BE2C (cell line): ENCODE measurements around the gene SLC1A7.

Experiments used
- DNase-seq: peaks from one replicate; pipeline ENCODE4 v3.0.0-alpha.2; 2020
- H3K27me3 ChIP-seq: fragments of 250-450 bp; sonication (Bioruptor Pico); 2 replicates; pipeline ENCODE4 v1.5.1; 2020; ENCODE audit warnings: mild to moderate bottlenecking
- H3K36me3 ChIP-seq: fragments of 250-450 bp; sonication (Bioruptor Pico); 2 replicates; pipeline ENCODE4 v1.5.1; 2020; ENCODE audit warnings: mild to moderate bottlenecking
- H3K4me1 ChIP-seq: fragments of 250-450 bp; sonication (Bioruptor Pico); 2 replicates; pipeline ENCODE4 v1.5.1; 2020
- H3K4me3 ChIP-seq: 2 replicates; pipeline ENCODE4 v1.5.1; 2011; ENCODE audit warnings: low read depth, low read length
- H3K9me3 ChIP-seq: fragments of 250-450 bp; sonication (Bioruptor Pico); 2 replicates; pipeline ENCODE4 v1.5.1; 2020
- TF ChIP-seq, protein P1 (sequence below): IDR thresholded peaks from 2 replicates; pipeline ENCODE4 v1.5.1; 2012; ENCODE audit warnings: mild to moderate bottlenecking, low read depth, low read length

SLC1A7 gene

DNA sequence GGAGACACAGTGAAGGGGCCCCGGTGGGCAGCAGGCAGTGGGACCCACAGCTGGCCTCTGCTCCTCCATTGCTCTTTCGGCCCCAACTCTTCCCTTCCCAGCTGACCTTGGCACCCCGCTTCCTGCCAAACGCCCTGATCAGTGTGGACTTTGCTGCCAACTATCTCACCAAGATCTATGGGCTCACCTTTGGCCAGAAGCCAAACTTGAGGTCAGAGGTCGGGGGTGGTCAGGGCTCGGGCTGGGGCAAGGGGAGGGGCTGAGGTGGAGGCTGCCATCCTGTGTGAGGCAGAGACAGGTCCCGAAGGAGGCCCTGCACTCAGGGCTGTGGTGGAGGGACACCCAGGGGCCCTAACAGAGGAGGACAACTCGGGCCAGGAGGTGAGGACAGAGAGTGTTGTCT, 66.7 kb downstream of the SLC1A7 start:
- no peak for DNase-seq
- Histone ChIP-seq H3K4me1 (no peaks in the 10 kb centered on the region), H3K4me3 (no peak overlapping the region), H3K9me3 (no peaks in the 10 kb centered on the region), H3K36me3 (no peaks in the 10 kb centered on the region), H3K27me3 (no peaks in the 10 kb centered on the region)
- TF ChIP-seq, protein P1, sequence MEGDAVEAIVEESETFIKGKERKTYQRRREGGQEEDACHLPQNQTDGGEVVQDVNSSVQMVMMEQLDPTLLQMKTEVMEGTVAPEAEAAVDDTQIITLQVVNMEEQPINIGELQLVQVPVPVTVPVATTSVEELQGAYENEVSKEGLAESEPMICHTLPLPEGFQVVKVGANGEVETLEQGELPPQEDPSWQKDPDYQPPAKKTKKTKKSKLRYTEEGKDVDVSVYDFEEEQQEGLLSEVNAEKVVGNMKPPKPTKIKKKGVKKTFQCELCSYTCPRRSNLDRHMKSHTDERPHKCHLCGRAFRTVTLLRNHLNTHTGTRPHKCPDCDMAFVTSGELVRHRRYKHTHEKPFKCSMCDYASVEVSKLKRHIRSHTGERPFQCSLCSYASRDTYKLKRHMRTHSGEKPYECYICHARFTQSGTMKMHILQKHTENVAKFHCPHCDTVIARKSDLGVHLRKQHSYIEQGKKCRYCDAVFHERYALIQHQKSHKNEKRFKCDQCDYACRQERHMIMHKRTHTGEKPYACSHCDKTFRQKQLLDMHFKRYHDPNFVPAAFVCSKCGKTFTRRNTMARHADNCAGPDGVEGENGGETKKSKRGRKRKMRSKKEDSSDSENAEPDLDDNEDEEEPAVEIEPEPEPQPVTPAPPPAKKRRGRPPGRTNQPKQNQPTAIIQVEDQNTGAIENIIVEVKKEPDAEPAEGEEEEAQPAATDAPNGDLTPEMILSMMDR = no peak

DNA sequence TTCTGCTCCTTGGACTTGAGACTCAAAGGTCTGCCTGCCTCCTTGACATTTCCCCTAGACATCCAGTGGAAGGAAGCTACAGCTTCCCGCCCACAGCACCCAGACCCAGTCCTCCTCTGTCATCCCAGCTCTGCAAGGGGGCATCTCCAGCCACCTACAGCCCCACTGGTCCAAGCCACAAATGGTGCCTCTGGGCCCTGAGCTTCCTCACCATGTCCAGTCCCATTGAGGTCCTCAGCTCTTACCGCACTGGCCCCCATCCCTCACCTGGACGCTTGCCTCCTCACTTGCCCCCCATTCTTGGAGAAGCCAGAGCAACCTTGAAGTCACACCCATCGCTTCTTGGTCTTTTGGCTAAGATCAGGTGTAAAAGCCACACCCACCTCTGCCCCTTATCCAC, 67.2 kb downstream of the SLC1A7 start:
- H3K27me3 ChIP-seq = no peaks in the 10 kb centered on the region
- no peaks in the 10 kb centered on the region for H3K36me3 ChIP-seq
- no peaks in the 10 kb centered on the region for H3K4me1 ChIP-seq
- DNase-seq = no peak
- no peak overlapping the region for H3K4me3 ChIP-seq
- TF ChIP-seq, protein P1 = no peak
- no peaks in the 10 kb centered on the region for H3K9me3 ChIP-seq

- H3K36me3 ChIP-seq = no peaks in the 10 kb centered on the region
- no peaks in the 10 kb centered on the region for H3K27me3 ChIP-seq
- no peak for DNase-seq
- no peaks in the 10 kb centered on the region for H3K9me3 ChIP-seq
- TF ChIP-seq, protein P1 = no peak
- no peaks in the 10 kb centered on the region for H3K4me1 ChIP-seq
- H3K4me3 ChIP-seq = no peak overlapping the region
Measured at GRCh38 chr1:53074313-53075154, 67.9 kb downstream of the SLC1A7 start.

GRCh38 chr1:53073868-53074311, 68.5 kb downstream of the SLC1A7 start:
- Histone ChIP-seq H3K4me1 (no peaks in the 10 kb centered on the region), H3K27me3 (no peaks in the 10 kb centered on the region), H3K4me3 (no peak overlapping the region), H3K36me3 (no peaks in the 10 kb centered on the region), H3K9me3 (no peaks in the 10 kb centered on the region)
- TF ChIP-seq, protein P1 = no peak
- no peak for DNase-seq

- no peak for DNase-seq
- Histone ChIP-seq H3K4me1 (no peaks in the 10 kb centered on the region), H3K9me3 (no peaks in the 10 kb centered on the region), H3K27me3 (no peaks in the 10 kb centered on the region), H3K36me3 (no peaks in the 10 kb centered on the region), H3K4me3 (no peak overlapping the region)
- TF ChIP-seq, protein P1 = no peak
Measured at GRCh38 chr1:53073287-53073686, 69.2 kb downstream of the SLC1A7 start.

GRCh38 chr1:53071915-53072314, 70.5 kb downstream of the SLC1A7 start:
- H3K27me3 ChIP-seq = no peaks in the 10 kb centered on the region
- no peaks in the 10 kb centered on the region for H3K9me3 ChIP-seq
- H3K36me3 ChIP-seq = no peaks in the 10 kb centered on the region
- no peak overlapping the region for H3K4me3 ChIP-seq
- no peak for DNase-seq
- H3K4me1 ChIP-seq = no peaks in the 10 kb centered on the region
- TF ChIP-seq, protein P1 = no peak
